A549 (cell line): ENCODE measurements around the gene YDJC.

Source experiments
- ESRRA ChIP-seq: fragments of 150-350 bp; IDR thresholded peaks from 2 replicates; pipeline ENCODE4 v1.6.1; 2014; ENCODE audit warnings: mild to moderate bottlenecking, low read length, borderline replicate concordance
- RAD21 ChIP-seq, 2 experiments: fragments of >200 bp in 1 of 2; sonication (Bioruptor Twin) in 1 of 2; formaldehyde crosslinking in 1 of 2; IDR thresholded peaks in 1 of 2; conservative IDR thresholded peaks in 1 of 2; 2 replicates in 1 of 2; 3 replicates in 1 of 2; pipeline ENCODE4 v1.6.1; 2012 to 2018; ENCODE audit warnings: inconsistent platforms in 1 of 2
- TF ChIP-seq, protein P1 (sequence below): fragments of >200 bp; sonication (Bioruptor Twin); formaldehyde crosslinking; IDR thresholded peaks from 3 replicates; pipeline ENCODE4 v1.5.1; 2016

DNA sequence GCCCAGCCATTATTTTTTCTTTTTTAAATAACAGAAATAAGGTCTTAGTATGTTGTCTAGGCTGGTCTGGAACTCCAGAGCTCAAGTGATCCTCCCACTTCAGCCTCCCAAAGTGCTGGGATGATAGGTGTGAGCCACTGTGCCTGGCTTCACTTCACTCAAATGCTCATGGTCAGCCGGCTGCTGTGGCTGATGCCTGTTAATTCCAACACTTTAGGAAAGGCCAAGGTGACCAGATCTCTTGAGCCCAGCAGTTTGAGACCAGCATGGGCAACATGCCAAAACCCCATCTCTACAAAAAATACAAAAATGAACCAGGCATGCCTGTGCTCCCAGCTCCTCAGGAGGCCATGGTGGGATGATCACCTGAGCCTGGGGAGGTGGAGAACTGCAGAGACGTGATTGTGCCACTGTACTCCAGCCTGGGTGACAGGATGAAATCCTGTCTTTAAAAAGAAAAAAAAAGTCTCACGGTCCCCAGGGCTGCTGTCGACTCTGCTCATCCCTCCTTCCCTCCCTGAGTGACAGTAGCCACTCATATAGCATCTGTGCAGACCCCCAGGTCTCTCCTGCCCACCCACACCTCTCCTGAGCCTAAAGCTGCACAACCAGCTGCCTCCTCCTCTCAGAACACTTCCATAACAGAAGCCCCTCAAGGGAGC is 3.6 kb downstream of the YDJC start:
- TF ChIP-seq, protein P1, sequence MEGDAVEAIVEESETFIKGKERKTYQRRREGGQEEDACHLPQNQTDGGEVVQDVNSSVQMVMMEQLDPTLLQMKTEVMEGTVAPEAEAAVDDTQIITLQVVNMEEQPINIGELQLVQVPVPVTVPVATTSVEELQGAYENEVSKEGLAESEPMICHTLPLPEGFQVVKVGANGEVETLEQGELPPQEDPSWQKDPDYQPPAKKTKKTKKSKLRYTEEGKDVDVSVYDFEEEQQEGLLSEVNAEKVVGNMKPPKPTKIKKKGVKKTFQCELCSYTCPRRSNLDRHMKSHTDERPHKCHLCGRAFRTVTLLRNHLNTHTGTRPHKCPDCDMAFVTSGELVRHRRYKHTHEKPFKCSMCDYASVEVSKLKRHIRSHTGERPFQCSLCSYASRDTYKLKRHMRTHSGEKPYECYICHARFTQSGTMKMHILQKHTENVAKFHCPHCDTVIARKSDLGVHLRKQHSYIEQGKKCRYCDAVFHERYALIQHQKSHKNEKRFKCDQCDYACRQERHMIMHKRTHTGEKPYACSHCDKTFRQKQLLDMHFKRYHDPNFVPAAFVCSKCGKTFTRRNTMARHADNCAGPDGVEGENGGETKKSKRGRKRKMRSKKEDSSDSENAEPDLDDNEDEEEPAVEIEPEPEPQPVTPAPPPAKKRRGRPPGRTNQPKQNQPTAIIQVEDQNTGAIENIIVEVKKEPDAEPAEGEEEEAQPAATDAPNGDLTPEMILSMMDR = no peak
- no peak for TF ChIP-seq ESRRA
- no peak for TF ChIP-seq RAD21 (conservative IDR thresholded peaks at IDR 0.05 in 1 of 2, IDR thresholded peaks at IDR 0.05 in 1 of 2)
